GM12891 (cell line): ENCODE data around the gene LCN1.
"Not testable (repeated sequence)": the region's sequence is repeated elsewhere in the genome, so short reads cannot be mapped to it uniquely, and the experiment has no call there.

ENCODE experiments used
- DNase-seq: peaks from one replicate; pipeline ENCODE4 v3.0.0; 2011; ENCODE audit warnings: low spot score; ENCODE audit not compliant: insufficient read length
- FAIRE-seq: peaks from 2 replicates; lab custom pipeline; 2011; peaks lifted over from hg19 to GRCh38; lab: Jason Lieb, UNC
- PAX5 ChIP-seq: IDR thresholded peaks from 2 replicates; pipeline ENCODE4 v1.6.1; 2011; ENCODE audit warnings: low read length, moderate library complexity, mild to moderate bottlenecking; ENCODE audit not compliant: insufficient read depth, severe bottlenecking
- POLR2A ChIP-seq: IDR thresholded peaks from 2 replicates; pipeline ENCODE4 v1.6.1; 2011; ENCODE audit warnings: low read depth, low read length, control low read depth
- POLR2AphosphoS5 ChIP-seq: IDR thresholded peaks from 2 replicates; pipeline ENCODE4 v1.6.1; 2011; ENCODE audit warnings: low read depth, low read length, control low read depth
- POU2F2 ChIP-seq: IDR thresholded peaks from 2 replicates; pipeline ENCODE4 v1.6.1; 2011; ENCODE audit warnings: low read depth, mild to moderate bottlenecking, control low read depth, low read length, moderate library complexity
- SPI1 ChIP-seq: IDR thresholded peaks from 2 replicates; pipeline ENCODE4 v1.6.1; 2011; ENCODE audit warnings: low read depth, low read length, control low read depth
- TAF1 ChIP-seq: IDR thresholded peaks from 2 replicates; pipeline ENCODE4 v1.6.1; 2011; ENCODE audit warnings: low read depth, low read length, control low read depth

LCN1 gene

DNA sequence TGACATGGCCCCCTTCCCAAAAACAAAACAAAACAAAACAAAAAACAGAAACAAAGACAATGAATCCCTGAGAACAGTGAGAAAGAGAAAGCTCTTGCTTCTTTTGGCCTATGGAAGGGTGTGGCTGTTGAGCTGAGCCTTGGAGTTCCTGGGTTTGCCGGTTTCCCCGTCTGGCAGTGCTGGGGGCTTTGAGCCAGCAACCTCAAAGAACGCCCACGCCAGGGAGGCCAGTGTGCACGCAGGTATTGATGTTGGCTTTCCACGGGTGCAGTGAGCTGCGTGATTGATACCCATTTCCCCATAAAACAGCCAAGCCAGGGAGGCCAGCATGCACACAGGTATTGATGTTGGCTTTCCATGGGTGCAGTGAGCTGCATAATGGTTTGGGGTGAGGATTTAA, 8.3 kb upstream of the LCN1 start:
- DNase-seq (no peak), FAIRE-seq (no peak)
- TF ChIP-seq SPI1 (no peak), POLR2AphosphoS5 (no peak), POU2F2 (no peak), TAF1 (no peak), PAX5 (no peak), POLR2A (no peak)

DNA sequence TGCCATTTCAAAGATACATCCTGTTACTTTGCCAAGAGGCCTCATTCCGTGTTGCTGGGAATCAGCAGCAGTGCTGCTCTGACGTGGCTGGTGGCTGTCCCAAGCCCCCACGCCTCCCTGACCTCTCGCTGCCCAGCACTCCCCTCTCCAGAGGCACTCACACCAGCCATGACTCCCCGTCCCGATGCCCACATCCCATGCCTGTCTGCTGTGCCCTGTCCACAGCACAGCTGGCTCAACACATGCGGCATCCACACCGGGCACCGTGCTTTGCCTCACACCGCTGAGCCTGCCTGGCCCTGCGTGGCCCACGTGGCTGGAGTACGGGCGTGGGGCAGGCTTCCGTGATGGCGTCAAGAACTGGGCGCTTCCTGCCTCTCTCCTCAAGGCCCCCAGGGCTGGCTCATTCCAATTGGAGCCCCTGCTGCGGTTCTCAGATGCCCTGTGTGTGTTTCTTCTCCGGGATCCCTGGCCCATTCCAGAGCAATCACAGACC, 7.8 kb upstream of the LCN1 start:
- no peak for DNase-seq
- TF ChIP-seq SPI1 = no peak
- no peak for TF ChIP-seq PAX5
- no peak for TF ChIP-seq TAF1
- no peak for TF ChIP-seq POLR2A
- TF ChIP-seq POLR2AphosphoS5 = no peak
- TF ChIP-seq POU2F2 = no peak
- no peak for FAIRE-seq

DNA sequence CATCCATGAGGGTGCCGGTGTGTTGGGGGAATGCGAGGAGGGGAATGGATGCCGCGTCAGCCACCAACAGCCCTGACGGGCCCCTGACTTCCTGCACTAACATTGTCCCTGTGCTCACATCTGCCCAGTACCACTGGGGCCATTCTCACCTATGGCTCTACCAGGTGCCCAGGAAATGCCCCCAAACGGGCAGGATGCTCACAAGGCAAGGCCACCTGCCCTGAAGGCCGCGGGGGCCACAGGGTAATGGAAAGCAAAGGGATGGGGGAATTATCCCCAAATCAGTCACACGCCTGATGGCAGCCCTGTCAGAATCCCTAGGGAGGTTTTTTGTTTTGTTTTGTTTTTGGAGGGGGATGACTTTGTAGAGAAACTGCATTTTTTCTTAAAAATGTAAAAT, 7.3 kb upstream of the LCN1 start:
- not testable (repeated sequence) for FAIRE-seq, DNase-seq

DNA sequence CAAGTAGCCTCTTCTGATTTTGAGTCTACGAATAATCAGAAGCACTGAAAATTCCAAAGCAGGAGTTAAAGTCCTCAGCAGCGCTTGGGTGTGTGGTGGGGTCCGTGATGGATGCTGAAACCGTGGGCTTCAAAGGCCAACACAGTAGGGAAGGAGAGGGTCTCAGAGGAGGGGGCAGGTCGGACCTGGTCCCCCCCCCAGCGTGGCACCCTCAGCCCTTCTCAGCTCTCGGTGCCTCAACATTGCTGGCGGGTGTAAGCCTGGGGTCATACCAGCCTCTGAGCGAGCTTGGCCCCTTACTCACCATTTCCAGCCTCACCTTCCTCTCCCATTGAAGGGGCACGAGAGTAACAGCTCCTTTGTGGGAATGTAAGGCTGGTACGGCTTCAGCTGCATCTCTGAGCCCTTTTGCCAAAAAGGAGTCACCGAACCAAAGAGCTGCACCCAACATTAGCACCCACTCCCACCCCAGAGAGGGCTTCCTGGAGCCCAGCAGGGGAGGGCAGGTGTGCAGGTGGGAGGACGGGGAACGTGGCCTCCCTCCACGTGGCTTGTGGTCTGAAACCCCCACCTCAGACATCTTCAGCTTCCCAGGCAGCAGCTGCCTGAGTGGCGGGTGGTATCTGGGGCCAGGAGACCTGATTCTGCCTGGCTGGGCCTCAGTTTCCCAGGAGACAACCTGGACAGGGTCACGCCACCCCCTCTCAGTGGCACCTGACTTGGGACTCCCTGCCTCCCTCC, 6.7 kb upstream of the LCN1 start:
- TF ChIP-seq SPI1 = no peak
- TF ChIP-seq POLR2A = no peak
- TF ChIP-seq TAF1 = no peak
- TF ChIP-seq PAX5 = no peak
- TF ChIP-seq POU2F2 = no peak
- TF ChIP-seq POLR2AphosphoS5 = no peak
- DNase-seq = no peak
- no peak for FAIRE-seq

DNA sequence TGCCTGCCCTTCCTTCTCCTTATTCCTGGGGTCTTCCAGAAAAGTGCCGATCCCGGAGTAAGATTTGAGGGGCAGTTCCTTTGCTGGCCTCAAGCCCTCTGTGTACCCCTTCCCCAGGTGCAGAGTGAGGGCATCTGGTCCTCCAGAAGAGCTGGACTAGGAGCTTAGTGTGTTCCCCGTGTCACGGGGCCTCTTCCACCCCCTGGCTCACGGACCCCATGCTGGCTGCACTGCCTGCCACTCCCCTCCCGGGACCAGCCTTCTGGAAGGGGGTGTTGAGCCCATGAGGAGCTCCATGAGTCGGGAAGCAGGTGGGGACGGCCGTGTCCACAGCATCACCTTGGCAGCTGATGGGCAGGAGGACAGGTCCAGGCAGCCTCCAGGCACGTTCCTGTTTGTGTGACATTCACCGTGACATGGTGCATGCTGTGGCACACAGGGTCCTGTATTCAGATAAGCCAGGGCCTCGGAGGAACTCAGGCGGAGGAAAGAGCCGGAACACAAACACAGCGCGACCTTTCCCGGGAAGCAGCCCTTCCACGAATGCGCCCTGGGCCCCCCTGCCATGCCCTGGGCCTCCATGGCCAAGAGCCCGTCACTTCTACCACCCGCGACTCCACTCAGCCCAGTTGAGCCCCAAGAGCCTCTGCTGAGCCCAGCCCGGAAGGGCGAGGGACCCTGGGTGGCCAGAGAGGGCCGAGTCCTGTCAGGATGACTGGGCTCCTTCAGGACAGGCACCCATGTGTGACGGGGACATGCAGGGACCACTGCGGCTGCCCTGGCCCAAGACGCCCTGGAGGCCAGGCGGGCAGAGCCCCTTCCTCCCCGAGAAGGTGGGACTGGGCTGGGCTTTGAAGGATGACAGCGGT, 5.9 kb upstream of the LCN1 start:
- DNase-seq (no peak), FAIRE-seq (no peak)
- no peak for TF ChIP-seq POU2F2
- TF ChIP-seq TAF1 = no peak
- TF ChIP-seq POLR2A = no peak
- TF ChIP-seq POLR2AphosphoS5 = no peak

DNA sequence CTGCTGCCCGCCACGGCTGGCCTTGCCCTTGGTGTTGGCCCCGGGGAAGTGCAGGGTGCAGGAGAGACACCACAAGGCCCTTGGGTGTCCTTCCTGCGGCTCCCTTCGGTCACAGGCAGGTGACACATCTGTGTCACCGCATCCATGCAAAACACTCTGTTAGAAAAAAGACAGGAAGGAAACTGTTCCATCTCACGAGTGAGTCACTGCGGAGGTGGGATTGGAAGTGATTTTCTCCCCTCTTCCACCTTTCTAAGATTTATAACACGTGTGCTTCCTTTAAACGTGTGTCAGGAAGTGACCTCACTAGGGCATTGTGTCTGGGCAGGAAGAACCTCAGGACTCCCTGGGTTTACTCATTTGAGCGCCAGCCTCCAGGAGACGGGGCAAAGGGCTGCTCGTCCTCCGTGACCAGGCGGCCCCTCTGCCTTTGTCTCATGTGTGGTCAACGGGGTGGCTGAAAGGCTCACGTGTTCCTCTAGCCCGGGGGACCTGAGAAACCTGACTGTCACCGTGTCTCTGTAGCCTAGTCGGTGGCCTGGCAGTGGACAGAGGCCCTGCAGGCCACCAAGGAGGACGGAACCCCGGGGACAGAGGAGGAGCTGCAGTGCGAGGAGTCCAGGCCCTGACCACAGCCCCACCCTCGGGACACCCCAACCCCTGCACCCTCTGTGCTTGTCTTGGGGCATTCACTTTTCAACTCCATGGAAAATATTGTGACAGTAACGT, 4.9 kb upstream of the LCN1 start:
- no peak for DNase-seq
- FAIRE-seq = no peak
- no peak for TF ChIP-seq PAX5

DNA sequence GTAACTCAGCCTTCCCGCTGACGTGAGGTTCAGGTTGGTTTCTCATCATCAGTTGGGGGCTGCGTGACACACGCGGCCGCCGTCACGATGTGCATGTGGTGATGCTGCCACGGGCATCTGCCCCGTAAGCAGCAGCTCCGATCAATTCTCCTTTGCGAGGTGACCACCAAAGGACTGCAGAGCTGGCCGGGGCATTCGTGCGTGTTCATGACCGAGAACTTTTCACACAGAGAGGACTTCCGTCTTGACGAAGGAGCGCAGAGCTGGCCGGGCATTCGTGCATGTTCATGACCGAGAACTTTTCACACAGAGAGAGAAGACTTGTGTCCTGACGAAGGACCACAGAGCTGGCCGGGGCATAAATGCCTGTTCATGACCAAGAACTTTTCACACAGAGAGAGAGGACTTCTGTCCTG, 3.8 kb upstream of the LCN1 start:
- DNase-seq (no peak), FAIRE-seq (no peak)
- TF ChIP-seq POLR2A (no peak), POU2F2 (no peak), PAX5 (no peak), TAF1 (no peak), SPI1 (no peak), POLR2AphosphoS5 (no peak)

DNA sequence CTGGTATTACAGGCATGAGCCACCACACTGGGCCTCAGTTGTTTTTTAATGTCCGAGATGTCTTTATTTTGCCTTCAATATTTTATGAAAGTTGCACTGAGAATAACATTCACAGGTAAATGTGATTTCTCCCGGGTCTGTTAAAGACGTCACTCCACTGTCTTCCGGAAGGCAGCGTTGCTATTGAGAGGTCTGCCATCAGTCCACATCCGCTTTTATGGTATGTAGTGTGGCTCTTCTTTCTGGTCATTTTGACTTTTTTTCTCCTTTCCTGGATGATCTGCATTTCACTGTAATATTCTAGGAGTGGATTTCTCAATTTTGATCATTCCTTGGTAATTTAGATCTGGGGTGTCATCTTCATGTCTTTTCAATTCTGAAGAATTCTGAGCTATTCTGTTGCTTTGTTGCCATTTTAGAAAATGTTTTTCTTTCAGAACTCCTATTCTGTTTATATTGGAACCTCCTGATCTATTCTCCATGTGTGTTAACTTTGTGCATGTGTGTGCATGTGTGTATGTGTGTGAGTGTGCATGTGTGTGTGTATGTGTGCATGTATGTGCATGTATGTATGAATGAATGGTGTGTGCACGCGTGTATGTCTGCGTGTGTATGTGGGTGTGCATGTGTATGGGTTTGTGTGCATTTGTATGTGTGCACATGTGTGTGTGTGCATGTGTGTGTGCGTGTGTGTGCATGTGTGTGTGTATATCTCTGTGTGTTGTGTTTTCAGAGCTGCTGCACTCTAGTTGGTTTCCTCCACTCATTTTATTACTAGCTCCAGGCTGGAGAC, 1.9 kb upstream of the LCN1 start:
- no peak for FAIRE-seq
- no peak for DNase-seq
- TF ChIP-seq POLR2AphosphoS5 (no peak), SPI1 (no peak), PAX5 (no peak), POLR2A (no peak), POU2F2 (no peak), TAF1 (no peak)

DNA sequence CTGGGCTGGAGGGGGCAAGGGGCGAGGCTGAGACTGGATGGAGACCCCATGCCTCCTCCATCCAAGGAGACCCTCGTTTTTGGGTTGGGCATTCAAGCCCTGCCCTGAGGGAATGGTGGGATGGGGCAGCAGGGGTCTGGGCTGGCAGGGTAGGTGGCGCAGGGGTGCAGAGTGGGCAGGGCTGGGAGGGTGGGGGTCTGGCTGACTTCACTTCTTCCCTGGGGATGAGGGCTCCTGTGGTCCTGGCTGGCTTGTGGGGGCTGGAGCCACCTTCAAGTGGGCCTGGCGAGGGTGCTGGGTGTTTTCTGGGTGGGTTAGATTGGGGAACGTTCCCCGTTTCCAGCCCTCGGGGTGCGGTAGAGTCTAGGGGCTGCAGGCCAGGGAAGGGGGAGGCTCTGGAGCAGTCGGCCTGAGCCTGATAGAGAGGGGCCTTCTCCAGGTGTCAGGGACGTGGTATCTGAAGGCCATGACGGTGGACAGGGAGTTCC, 412 bp downstream of the LCN1 start:
- DNase-seq (no peak), FAIRE-seq (no peak)
- TF ChIP-seq POLR2AphosphoS5 (no peak), TAF1 (no peak), POLR2A (no peak)
